ENCODE data around the gene PTPRE. TPM values are rescaled to one million over a fixed set of nuclear protein-coding genes. Genes with fewer than 3 reads are reported as not detected.

Gene PTPRE
- polyA plus RNA-seq, 1 donor (not counting 4 experiments of a cell fraction or from before 2014, with no cell fraction given) = 15.1 TPM

- dilution Hi-C loops (cut with MboI; ENCODE audit: extremely low pct_ligation_motif_present, low sequenced_read_pairs) = no loop called here
- Histone ChIP-seq H3K36me3 (ENCODE audit: control insufficient read depth in 2 of 2, extremely low read depth in 1 of 2, insufficient read depth in 2 of 2, low read length in 2 of 2) (peaks cover 6 to 20% of the 10 kb centered on the region in 2 experiments), H4K20me1 (ENCODE audit: control insufficient read depth, extremely low read depth, insufficient read depth, low read length) (no peaks in the 10 kb centered on the region), H3K27me3 (ENCODE audit: control insufficient read depth, extremely low read depth, insufficient read depth, low read length) (peaks cover 4% of the 10 kb centered on the region), H3K4me1 (ENCODE audit: control insufficient read depth, extremely low read depth, insufficient read depth, low read length) (peaks cover 12% of the 10 kb centered on the region), H3K4me3 (ENCODE audit: control insufficient read depth in 2 of 3, extremely low read depth in 1 of 3, insufficient read depth in 2 of 3, low read depth in 1 of 3, low read length in 3 of 3) (no peak overlapping the region), H3K9me3 (ENCODE audit: control insufficient read depth, low read depth, low read length) (no peaks in the 10 kb centered on the region), H3K79me2 (ENCODE audit: control insufficient read depth, insufficient read depth, low read length) (no peaks in the 10 kb centered on the region), H3K4me2 (ENCODE audit: control insufficient read depth, extremely low read depth, insufficient read depth, low read depth, low read length) (no peak overlapping the region), H2AFZ (ENCODE audit: control insufficient read depth, low read length) (no peak overlapping the region), H3K27ac (ENCODE audit: control insufficient read depth, insufficient read depth, low read length) (no peak overlapping the region), H3K9me1 (ENCODE audit: control insufficient read depth, extremely low read depth, insufficient read depth, low read length) (no peaks in the 10 kb centered on the region), H3K9ac (ENCODE audit: control insufficient read depth, extremely low read depth, insufficient read depth, low read length) (no peak overlapping the region)
- TF ChIP-seq CTCF (optimal IDR thresholded peaks at IDR 0.05 in 1 of 3, IDR thresholded peaks at IDR 0.05 in 1 of 3, conservative IDR thresholded peaks at IDR 0.05 in 1 of 3; ENCODE audit: extremely low read depth in 1 of 3, insufficient read depth in 2 of 3, low read length in 3 of 3) = no peak
- DNase-seq (ENCODE audit: low read depth, low spot score) = no peak
- FAIRE-seq = no peak
Observed at GRCh38 chr10:128086003-128086863, 179.3 kb downstream of the PTPRE start.

DNA sequence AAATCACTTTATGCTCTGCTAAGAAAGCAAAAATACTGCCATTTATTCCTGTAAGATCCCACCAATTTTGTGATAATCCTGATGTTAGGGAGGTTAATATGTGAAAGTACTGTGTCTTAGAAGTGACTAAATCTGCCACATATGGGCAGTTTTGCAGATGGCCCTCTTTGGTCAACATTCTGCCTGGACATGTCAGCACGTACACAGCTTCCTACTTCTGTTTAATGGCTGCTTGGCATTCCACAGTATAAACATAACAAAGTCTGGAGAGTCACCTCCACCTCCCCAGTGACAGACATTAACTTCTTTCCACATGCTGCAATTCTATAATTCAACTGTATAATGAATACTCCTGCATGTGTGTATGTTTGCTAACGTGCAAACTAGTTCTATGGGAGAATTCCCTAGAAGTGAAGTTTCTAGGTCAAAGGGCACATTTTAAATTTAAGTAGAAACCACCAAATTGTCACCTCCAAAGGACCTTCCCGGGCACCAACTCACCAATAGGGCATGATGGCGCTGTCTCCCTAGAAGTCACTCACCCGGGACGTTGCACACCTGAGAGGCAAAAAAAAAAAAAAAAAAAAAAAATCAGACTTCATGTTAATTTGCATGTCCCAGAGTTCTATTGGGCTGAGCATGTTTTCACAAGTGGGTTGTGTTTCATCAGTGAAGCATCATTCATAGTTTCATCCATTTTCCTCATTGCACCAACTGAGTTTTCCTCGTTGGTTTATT, 180.4 kb downstream of the PTPRE start:
- Histone ChIP-seq H3K79me2 (ENCODE audit: control insufficient read depth, insufficient read depth, low read length) (no peaks in the 10 kb centered on the region), H3K9ac (ENCODE audit: control insufficient read depth, extremely low read depth, insufficient read depth, low read length) (no peak overlapping the region), H3K9me1 (ENCODE audit: control insufficient read depth, extremely low read depth, insufficient read depth, low read length) (no peaks in the 10 kb centered on the region), H3K36me3 (ENCODE audit: control insufficient read depth in 2 of 2, extremely low read depth in 1 of 2, insufficient read depth in 2 of 2, low read length in 2 of 2) (peaks cover 4 to 13% of the 10 kb centered on the region in 2 experiments), H3K9me3 (ENCODE audit: control insufficient read depth, low read depth, low read length) (no peaks in the 10 kb centered on the region), H3K4me3 (ENCODE audit: control insufficient read depth in 2 of 3, extremely low read depth in 1 of 3, insufficient read depth in 2 of 3, low read depth in 1 of 3, low read length in 3 of 3) (no peak overlapping the region), H3K27me3 (ENCODE audit: control insufficient read depth, extremely low read depth, insufficient read depth, low read length) (peaks cover 4% of the 10 kb centered on the region), H2AFZ (ENCODE audit: control insufficient read depth, low read length) (no peak overlapping the region), H3K4me2 (ENCODE audit: control insufficient read depth, extremely low read depth, insufficient read depth, low read depth, low read length) (no peak overlapping the region), H3K4me1 (ENCODE audit: control insufficient read depth, extremely low read depth, insufficient read depth, low read length) (peaks cover 12% of the 10 kb centered on the region), H3K27ac (ENCODE audit: control insufficient read depth, insufficient read depth, low read length) (no peak overlapping the region), H4K20me1 (ENCODE audit: control insufficient read depth, extremely low read depth, insufficient read depth, low read length) (no peaks in the 10 kb centered on the region)
- dilution Hi-C loops (cut with MboI; ENCODE audit: extremely low pct_ligation_motif_present, low sequenced_read_pairs) = no loop called here
- DNase-seq (ENCODE audit: low read depth, low spot score) = no peak
- TF ChIP-seq CTCF (optimal IDR thresholded peaks at IDR 0.05 in 1 of 3, IDR thresholded peaks at IDR 0.05 in 1 of 3, conservative IDR thresholded peaks at IDR 0.05 in 1 of 3; ENCODE audit: extremely low read depth in 1 of 3, insufficient read depth in 2 of 3, low read length in 3 of 3) (no peak), EZH2 (IDR thresholded peaks at IDR 0.05; ENCODE audit: low read length) (no peak)
- FAIRE-seq = no peak

Measured in keratinocyte (primary cell).